Vagina (tissue), 2 donors: ENCODE data around the gene ARL10.

Source experiments
- POLR2A ChIP-seq, 2 donors: fragments of 450-650 bp; IDR thresholded peaks; one replicate each; pipeline ENCODE4 v1.6.1; 2017; ENCODE audit warnings: antibody characterized with exemption in 2 of 2, mild to moderate bottlenecking in 2 of 2, moderate library complexity in 2 of 2
- POLR2AphosphoS5 ChIP-seq, 2 donors: sonication (generic); formaldehyde crosslinking; IDR thresholded peaks; one replicate each; pipeline ENCODE4 v1.9.0; 2017; ENCODE audit warnings: antibody characterized with exemption in 2 of 2, mild to moderate bottlenecking in 2 of 2, low read depth in 1 of 2; ENCODE audit not compliant: insufficient read depth in 1 of 2
- TF ChIP-seq, protein P1 (sequence below), 3 experiments: fragments of 450-650 bp in 2 of 3; fragments of 200-600 bp in 1 of 3; sonication (generic) in 1 of 3; IDR thresholded peaks; one replicate each; pipeline ENCODE4 v1.5.1; 2017 to 2019; ENCODE audit warnings: antibody characterized with exemption in 3 of 3, mild to moderate bottlenecking in 2 of 3, moderate library complexity in 2 of 3

DNA sequence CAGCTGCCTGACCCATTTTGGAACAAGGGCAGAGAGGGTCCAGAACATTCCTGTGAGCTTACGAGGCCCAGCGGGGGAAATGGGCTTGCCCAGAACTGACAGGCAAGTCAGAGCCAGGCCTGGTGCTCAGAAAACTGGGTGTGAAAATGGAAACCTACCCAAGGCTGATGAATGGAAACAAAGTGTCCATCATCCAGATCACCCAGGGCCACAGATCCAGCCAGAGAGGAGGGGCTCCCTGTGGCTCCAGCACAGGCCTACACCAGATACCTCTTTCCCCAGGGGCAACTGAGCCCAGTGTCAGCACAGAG, 47.9 kb downstream of the ARL10 start:
- TF ChIP-seq, protein P1, sequence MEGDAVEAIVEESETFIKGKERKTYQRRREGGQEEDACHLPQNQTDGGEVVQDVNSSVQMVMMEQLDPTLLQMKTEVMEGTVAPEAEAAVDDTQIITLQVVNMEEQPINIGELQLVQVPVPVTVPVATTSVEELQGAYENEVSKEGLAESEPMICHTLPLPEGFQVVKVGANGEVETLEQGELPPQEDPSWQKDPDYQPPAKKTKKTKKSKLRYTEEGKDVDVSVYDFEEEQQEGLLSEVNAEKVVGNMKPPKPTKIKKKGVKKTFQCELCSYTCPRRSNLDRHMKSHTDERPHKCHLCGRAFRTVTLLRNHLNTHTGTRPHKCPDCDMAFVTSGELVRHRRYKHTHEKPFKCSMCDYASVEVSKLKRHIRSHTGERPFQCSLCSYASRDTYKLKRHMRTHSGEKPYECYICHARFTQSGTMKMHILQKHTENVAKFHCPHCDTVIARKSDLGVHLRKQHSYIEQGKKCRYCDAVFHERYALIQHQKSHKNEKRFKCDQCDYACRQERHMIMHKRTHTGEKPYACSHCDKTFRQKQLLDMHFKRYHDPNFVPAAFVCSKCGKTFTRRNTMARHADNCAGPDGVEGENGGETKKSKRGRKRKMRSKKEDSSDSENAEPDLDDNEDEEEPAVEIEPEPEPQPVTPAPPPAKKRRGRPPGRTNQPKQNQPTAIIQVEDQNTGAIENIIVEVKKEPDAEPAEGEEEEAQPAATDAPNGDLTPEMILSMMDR (IDR thresholded peaks at IDR 0.05), result no peak
- TF ChIP-seq POLR2A (IDR thresholded peaks at IDR 0.05), result no peak
- no peak for TF ChIP-seq POLR2AphosphoS5 (IDR thresholded peaks at IDR 0.05; ENCODE audit: insufficient read depth in 1 of 2, low read depth in 1 of 2)
